Measurements from ENCODE around the gene TTC33. TPM values are rescaled to one million over a fixed set of nuclear protein-coding genes. Genes with fewer than 3 reads are reported as not detected.

Gene TTC33
- total RNA-seq, 1 experiment from 2014 or later, result 12.6 TPM

GRCh38 chr5:40614923-40615585 is 140.7 kb downstream of the TTC33 start:
- ChIA-PET CTCF (no interaction called here), POLR2A (interaction anchor here (0.7 kb wide), 1 partner anchor 316 kb away, joined by 7 read pairs; no protein-coding TSS in a partner anchor)
- H3K27me3 ChIP-seq (ENCODE audit: control insufficient read depth, insufficient read depth, low read length), result no peaks in the 10 kb centered on the region
- no peak overlapping the region for H3K27ac ChIP-seq (ENCODE audit: low read length)
- intact Hi-C loops (cut with micrococcal nuclease; ENCODE audit: unreplicated experiment), result no loop called here
- no TSS peak for BruUV-seq (replicated peaks)
- no peaks in the 10 kb centered on the region for H3K9me3 ChIP-seq (ENCODE audit: control insufficient read depth, insufficient read depth, low read depth, low read length)
- H3K36me3 ChIP-seq (ENCODE audit: control insufficient read depth, insufficient read depth, low read length), result no peaks in the 10 kb centered on the region
- in situ Hi-C loops (cut with HindIII; ENCODE audit: low pct_unique_long_range_greater_than_20kb, low sequenced_read_pairs), result no loop called here
- ATAC-seq (no peak), DNase-seq (ENCODE audit: low read depth, low spot score) (no peak)
- no peak for TF ChIP-seq TCF7L2 (IDR thresholded peaks at IDR 0.05; ENCODE audit: low read depth, low read length)
- no peak for TF ChIP-seq POLR2AphosphoS5 (IDR thresholded peaks at IDR 0.05; ENCODE audit: low read depth, low read length)
- no peak for TF ChIP-seq REST (IDR thresholded peaks at IDR 0.05; ENCODE audit: insufficient read depth in 1 of 2, low read depth in 2 of 2, low read length in 1 of 2)
- TF ChIP-seq SIN3A (IDR thresholded peaks at IDR 0.05; ENCODE audit: borderline replicate concordance, insufficient read depth, low read depth, low read length), result no peak
- TF ChIP-seq CTCF (IDR thresholded peaks at IDR 0.05), result no peak
- H3K4me1 ChIP-seq (ENCODE audit: control insufficient read depth, insufficient read depth, low read length), result peaks cover 8% of the 10 kb centered on the region
- no peak overlapping the region for H3K4me3 ChIP-seq (ENCODE audit: low read depth in 2 of 2, low read length in 2 of 2)

GRCh38 chr5:40614466-40614865 is 141.3 kb downstream of the TTC33 start:
- no peaks in the 10 kb centered on the region for H3K9me3 ChIP-seq (ENCODE audit: control insufficient read depth, insufficient read depth, low read depth, low read length)
- ChIA-PET POLR2A (no interaction called here), CTCF (no interaction called here)
- in situ Hi-C loops (cut with HindIII; ENCODE audit: low pct_unique_long_range_greater_than_20kb, low sequenced_read_pairs) (no loop called here), intact Hi-C loops (cut with micrococcal nuclease; ENCODE audit: unreplicated experiment) (no loop called here)
- BruUV-seq (replicated peaks), result no TSS peak
- no peaks in the 10 kb centered on the region for H3K27me3 ChIP-seq (ENCODE audit: control insufficient read depth, insufficient read depth, low read length)
- no peak for DNase-seq (ENCODE audit: low read depth, low spot score)
- peaks cover 4% of the 10 kb centered on the region for H3K4me1 ChIP-seq (ENCODE audit: control insufficient read depth, insufficient read depth, low read length)
- H3K4me3 ChIP-seq (ENCODE audit: low read depth in 2 of 2, low read length in 2 of 2), result no peak overlapping the region
- H3K36me3 ChIP-seq (ENCODE audit: control insufficient read depth, insufficient read depth, low read length), result no peaks in the 10 kb centered on the region
- H3K27ac ChIP-seq (ENCODE audit: low read length), result no peak overlapping the region
- TF ChIP-seq CTCF (IDR thresholded peaks at IDR 0.05) (no peak), REST (IDR thresholded peaks at IDR 0.05; ENCODE audit: insufficient read depth in 1 of 2, low read depth in 2 of 2, low read length in 1 of 2) (no peak), TCF7L2 (IDR thresholded peaks at IDR 0.05; ENCODE audit: low read depth, low read length) (no peak), SIN3A (IDR thresholded peaks at IDR 0.05; ENCODE audit: borderline replicate concordance, insufficient read depth, low read depth, low read length) (no peak), POLR2AphosphoS5 (IDR thresholded peaks at IDR 0.05; ENCODE audit: low read depth, low read length) (no peak)
- ATAC-seq, result no peak
